Stimulated activated CD8-positive, alpha-beta memory T cell treated with anti-CD3 and anti-CD28 coated beads, Interleukin-4, amount 100 ng/mL, for 24 hours (primary cell): ENCODE data around the gene FBXO42.

ENCODE experiments used
- DNase-seq: peaks from one replicate; pipeline ENCODE4 v3.0.0-alpha.2; 2020; ENCODE audit warnings: low read depth

The FBXO42 gene

DNA sequence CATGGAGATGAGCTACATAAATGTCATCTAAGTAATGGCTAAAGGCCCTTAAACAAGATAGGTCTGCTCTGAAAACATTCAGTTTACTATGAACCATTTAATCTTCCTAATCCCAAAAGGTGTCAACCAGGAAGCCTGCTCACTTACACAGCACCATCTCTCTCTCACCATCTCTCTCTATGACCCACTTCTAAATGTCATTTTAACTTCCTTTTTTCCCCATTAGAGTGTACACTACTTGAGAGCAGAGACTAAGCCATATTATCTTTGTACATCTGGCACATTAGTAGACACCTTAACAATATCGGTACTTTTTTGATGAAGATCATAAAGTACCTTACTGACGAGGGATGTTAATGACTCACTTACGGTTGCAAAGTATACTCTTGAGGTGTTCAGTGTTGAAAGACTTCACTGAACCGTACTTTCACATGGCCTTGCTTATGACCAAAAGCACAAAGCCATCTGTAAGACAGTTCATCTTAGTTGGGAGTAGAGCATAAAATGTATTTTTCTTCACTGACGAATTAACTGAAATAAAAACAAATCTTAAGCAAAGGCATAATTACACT, 25.4 kb downstream of the FBXO42 start:
- DNase-seq = no peak

DNA sequence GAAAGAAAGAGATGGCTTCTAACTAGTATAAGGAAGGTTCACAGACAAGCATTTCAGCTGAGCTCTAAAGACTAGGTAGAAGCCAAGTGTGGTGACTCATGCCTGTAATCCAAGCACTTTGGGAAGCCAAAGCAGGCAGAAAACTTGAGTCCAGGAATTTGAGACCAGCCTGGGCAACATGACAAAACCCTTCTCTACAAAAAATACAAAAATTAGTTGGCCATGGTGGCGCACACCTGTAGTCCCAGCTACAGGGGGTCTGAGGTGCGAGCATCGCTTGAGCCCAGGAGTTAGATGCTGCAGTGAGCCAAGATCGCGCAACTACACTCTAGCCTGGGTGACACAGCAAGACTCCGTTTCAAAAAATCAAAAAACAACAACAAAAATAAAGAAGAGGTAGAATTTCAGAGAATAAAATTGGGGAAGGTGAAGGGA, 27.8 kb downstream of the FBXO42 start:
- DNase-seq = no peak

DNA sequence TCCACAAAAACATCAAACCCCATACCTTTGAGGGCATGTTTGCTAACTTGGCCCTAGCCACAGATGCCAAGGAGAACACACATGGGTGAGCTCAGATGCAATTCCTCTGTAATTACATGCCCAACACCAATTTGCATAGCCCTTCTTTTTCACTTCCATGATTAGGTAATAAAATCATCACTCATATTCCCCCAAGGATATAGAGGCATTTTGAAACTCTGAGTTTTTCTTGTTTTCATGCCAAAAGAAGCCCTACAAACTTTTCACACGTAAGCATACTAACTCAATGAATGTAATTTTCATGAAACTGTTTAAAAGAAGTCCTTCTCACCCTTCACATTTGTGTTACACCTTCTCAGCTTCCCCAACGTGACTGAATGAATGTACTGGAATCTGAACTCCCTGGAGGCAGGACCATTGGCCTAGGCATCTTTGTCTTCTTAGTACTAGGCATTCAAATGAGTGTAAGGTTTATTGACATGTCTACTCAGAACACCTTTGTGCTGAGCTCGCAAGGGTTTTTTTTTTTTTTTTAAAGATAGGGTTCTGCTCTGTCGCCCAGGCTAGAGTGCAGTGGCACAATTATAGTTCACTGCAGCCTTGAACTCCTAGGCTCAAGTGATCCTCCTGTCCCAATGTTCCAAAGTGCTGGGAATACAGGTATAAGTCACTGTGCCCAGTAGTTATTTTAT, 31.0 kb downstream of the FBXO42 start:
- DNase-seq = no peak

DNA sequence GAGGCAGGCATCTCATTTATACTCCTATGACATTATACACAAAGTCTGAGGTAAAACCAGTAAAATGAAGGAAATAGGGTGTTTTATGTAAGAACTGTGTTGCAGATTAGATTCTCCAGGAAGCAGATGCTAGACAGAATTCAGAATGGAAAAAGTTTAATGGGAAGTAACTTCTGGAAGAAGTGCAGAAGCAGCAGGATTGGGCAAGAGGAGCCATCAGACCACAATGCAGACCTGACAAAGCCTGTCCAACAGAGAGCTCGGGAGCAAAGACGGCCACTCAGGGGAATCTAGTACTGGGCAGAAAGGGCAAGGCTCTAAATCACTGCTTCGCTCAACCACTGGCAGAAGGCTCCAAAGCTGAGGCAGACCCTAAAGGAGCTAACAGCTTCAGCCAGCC, 33.7 kb downstream of the FBXO42 start:
- DNase-seq = no peak

DNA sequence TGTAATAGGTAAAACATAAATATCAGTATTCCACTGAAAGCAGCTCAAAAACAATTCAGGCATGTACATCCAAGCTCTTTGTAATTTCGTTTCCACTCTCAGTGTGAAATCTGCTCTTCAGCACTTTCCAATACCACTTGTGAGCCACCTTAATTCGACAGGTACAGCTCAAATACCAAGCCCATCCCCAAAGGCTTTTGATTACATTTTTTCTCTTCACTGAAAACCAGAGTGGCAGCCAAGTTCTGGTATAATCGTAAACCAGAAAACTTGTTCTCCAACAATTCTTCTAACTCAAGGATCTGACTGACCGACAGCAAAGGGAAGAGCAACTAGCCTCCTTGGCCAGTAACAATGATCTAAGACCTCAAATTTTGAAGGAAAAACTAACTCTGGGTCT, 36.8 kb downstream of the FBXO42 start:
- DNase-seq = no peak

DNA sequence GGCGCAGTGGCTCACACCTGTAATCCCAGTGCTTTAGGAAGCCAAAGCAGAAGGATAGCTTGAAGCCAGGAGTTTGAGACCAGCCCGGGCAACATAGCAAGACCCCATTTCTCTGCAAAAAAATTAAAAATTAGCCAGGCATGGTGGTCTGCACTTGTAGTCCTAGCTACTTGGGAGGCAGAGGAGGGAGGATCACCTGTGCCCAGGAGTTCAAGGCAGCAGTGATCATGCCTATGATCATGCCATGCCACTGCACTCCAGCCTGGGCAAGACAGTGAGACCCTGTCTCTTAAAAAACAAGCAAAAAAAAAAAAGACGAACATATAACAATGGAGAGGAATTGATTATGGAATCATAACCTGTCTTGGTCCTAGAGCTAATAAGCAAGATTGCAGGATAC, 45.1 kb downstream of the FBXO42 start:
- no peak for DNase-seq

DNA sequence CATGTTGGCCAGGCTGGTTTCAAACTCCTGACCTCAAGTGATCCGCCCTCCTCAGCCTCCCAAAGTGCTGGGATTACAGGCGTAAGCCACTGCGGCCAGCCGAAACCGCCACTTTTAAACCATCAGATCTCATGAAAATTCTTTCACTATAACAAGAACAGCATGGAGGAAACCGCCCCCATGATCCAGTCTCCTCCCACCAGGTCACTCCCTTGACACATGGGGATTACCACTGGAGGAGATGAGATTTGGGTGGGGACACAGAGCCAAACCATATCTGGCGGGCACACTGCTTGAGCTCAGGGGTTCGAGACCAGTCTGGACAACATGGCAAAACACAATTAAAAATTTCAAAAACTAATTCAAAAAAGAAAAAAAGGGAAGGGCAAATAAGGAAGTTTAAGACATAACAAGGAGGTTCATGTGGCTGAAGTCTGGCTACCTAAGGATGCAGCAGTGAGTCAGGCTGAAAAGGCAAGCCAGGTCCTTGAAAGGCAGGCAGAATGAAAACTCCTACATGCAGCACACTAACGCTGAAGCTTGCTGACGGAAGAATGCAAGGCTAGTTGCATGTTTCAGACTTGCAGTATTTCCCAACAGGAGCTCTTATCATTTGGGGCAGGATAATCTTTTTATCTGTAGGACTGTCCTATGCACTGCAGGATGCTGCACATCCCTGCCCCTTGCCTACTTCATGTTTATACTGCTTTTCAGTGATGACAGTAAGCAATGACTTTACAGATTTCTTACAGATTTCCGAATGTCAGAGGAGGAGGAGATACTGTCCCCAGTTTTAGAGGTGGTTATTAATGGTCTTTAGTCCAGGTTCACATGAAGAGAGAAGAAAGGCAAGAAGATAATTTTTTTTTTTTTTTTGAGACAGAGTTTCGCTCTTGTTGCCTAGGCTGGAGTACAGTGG, 49.3 kb downstream of the FBXO42 start:
- no peak for DNase-seq

DNA sequence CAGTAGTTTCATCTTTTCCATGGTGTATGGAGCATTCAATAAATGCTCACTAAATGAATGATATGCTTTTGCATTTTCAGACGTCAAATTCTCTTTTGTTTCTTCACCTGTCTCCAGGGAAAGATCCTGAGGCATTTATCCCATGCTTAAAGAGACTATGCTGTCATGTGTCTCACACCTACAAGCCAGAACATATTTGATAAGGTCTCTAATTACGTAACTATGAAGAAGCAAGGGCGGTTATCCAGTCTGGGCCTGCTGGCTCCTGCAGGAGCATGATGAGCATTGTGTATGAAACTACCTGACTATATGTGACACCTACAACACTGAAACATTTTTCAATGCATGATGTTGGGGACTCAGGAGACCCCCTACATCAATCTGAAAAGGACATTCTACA, 51.8 kb downstream of the FBXO42 start:
- no peak for DNase-seq

DNA sequence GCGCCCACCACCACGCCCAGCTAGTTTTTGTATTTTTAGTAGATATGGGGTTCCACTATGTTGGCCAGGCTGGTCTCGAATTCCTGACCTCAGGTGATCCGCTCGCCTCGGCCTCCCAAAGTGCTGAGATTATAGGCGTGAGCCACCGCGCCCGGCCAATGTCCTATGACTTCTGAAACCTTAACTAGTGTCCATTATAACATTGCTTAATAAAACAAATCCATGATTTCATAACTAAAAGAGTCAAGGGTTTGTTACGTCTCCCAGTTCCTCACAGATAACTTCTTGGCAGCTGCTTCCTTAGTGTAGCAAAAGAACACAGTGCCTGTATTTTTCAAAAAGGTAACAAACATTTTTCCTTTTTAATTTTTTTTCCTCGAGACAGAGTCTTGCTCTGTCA, 53.6 kb downstream of the FBXO42 start:
- DNase-seq = no peak

DNA sequence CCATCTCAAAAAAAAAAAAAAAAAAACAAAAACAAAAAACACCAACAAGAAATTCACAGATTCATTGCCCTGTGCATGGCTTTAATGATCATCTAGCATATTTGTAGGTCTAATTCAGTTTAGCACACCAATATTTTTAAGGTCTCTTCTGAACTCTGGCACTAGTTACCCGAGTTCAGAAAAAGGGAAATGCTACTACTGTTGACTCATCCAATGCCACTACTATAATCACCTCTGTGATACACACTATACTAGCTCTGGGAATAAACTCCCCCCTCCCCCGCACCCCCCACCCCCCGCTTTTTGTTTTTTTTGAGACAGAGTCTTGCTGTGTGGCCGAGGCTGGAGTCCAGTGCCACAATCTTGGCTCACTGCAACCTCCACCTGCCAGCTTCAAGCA, 55.6 kb downstream of the FBXO42 start:
- no peak for DNase-seq

DNA sequence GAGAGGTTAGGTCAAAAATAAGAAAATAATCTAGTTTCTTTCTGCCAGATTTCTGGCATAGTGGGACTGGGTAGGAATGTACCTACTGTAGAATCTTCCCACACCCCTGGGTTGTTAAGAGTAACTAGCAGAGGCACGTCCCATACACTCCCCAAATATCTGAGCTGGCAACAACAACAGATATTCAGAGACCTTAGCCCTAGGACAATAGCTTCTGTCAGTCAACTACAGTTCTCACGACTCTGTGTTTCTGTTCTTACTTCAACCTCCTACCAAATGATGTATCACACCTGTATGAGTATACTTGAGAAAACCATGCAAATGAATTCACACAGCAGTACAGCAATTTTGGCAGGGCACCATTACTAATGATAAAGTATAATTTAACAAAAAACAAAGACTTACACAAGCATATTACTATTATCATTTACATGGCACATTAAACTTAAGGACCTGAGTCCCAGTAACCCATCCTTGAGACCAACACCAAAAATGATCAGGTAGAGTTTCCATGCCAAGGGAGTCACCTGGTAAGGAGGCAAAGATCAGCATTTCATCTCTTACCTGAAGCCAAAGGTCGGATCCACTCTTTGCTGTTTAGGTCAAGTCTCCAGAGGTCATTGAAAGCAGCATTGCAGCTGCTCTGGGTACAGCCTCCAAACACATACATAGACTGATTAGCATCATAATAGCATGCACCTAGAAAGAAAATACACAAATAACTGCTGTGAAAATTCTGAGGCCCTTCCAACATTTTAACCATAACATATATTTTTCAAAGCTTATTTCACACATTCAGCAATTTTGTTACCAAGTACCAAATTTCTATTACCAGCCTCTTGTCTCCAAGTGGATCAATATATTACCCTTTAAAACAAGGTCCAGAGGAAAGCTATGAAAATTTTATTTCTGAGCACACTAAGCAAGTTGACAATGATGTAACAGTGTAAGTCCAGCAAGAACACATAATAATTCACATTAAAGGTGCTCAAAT, 57.8 kb downstream of the FBXO42 start:
- DNase-seq = no peak

DNA sequence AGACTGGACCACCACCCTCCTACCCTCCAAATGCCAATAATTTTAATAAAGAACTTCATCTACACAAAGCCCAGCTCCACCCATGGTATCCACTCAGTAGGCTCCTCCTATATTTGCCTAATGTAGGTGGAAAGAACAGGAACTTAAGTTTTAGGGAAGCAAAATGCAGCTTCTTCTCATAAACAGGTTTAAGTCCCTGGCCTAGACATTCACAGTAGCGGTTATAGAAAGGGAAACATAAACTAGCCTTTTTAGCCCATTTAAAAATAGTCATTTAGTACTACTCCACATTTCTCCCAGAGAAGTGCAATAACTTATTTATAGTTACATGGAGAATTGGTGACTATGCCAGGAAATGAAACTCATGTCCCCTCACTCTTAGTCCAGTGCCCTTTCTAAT, 58.7 kb downstream of the FBXO42 start:
- no peak for DNase-seq

DNA sequence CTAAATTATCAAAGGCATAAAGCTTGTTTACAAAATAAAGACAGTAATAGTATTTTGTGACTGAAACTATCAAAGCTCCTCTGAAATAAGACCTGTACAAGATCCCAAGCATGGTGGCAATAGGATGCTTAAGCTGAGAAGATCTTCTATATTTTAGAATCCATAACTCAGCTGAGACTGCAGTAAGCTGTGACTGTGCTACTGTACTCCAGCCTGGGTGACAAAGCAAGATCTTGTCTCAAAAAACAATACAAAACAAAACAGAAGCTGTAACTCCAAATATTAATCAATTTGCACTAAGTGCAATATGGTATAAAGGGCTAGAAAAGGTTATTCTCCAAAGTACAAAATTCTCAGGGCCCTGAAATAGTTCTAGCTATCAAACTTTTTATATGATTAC, 59.5 kb downstream of the FBXO42 start:
- no peak for DNase-seq

DNA sequence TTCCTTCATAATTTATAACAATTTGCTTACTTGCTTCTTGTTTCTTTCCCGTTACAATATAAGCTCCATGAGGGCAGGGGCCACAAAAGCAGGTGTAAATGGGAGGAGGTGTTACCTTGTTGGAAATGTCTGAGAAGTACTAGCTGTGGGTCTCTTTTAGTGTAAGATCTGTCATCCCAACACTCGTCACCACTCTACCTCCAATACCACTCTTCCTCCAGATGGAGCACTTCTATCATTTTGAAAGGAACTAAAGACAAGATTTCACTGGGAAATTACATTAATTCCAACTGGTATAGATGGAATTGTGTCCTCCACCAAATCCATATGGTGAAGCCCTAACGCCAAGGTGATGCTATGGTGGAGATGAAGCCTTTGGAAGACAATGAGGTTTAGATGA, 62.3 kb downstream of the FBXO42 start:
- DNase-seq = no peak

DNA sequence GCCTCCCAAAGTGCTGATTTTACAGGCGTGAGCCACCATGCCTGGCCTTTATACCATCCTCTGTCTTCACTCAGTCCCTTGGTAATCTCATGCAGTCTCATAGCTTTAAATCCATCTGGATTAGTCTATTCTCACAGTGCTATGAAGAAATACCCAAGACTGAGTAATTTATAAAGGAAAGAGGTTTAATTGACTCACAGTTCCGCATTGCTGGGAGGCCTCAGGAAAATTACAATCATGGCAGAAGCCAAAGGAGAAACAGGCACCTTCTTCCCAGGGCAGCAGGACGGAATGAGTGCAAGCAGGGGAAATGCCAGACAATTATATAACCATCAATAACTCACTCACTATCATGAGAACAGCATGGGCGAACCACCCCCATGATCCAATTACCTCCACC, 66.2 kb downstream of the FBXO42 start:
- DNase-seq = no peak

DNA sequence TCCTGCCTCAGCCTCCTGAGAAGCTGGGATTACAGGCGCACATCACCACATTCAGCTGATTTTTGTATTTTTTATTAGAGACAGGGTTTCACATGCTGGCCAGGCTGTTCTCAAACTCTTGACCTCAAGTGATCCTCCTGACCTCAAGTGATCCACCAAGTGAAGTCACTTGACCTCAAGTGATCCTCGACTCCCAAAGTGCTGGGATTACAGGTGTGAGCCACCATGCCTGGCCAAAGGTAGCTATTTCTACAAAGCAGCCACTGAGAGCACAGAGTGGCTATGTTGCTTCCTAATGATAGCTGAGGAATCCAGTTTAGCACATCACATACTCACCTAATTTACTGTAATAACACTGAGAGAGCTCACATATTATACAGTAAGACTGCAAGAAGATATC, 70.5 kb downstream of the FBXO42 start:
- DNase-seq = no peak

DNA sequence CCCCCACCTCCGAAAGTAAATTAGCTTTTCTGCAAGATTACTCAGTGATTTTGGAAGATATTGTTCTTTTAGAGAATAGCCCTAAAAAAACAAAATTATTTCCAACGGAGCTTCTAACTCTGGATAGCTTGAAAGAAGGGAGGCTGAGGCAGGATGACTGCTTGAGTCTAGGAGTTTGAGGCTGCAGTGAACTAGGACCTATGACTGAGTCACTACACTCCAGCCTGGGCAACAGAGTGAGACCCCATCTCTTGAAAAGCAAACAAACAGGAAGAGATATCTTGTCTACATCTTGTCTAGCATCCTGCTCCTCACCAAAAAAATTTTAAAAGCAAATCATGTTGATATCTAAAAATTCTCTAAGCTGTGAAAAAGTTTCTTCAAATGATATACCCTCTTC, 73.1 kb downstream of the FBXO42 start:
- no peak for DNase-seq

DNA sequence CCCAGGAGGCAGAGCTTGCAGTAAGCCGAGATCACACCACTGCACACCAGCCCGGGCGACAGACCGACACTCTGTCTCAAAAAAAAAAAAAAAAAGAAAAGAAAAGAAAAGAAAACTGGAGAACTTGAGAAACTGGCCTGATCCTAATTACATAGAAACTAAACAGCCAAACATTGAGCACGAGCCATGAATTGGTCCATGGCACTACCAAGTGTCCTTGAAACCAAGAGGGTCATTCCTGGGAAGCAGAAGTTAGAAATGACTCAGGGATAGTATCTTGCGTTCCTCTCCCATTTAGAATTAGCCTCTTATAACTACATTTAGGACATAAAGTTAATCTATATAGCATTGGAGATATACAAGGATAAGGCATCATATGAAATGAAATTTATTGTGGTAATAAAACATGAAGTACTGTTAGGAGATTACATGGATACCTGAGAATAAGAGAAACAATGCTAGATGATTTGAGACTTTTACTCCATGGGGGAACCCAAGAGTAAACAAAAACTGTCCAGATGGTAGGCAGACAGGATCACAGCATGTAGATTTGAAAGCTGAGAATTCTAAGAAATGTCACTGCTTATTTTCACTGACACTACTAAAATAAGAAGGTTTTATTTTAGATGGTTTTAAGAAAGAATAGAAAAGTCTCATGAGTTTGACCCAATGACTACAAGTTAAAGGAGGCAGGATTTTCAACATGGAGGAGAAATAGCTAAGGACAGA, 75.8 kb downstream of the FBXO42 start:
- no peak for DNase-seq

DNA sequence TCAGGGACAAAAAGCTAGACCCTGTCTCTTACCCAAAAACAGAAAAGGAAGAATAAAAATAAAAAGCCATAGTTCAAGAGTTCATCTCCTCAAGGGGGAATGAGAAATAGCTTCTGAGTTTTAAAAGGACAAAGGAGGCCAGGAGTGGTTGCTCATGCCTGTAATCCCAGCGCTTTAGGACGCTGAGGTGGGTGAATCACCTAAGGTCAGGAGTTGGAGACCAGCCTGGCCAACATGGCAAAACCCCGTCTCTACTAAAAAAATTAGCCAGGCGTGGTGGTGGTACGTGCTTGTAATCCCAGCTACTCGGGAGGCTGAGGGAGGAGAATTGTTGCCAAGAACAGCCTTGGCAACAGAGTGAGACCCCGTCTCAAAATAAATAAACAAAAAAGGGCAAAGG, 76.7 kb downstream of the FBXO42 start:
- no peak for DNase-seq

DNA sequence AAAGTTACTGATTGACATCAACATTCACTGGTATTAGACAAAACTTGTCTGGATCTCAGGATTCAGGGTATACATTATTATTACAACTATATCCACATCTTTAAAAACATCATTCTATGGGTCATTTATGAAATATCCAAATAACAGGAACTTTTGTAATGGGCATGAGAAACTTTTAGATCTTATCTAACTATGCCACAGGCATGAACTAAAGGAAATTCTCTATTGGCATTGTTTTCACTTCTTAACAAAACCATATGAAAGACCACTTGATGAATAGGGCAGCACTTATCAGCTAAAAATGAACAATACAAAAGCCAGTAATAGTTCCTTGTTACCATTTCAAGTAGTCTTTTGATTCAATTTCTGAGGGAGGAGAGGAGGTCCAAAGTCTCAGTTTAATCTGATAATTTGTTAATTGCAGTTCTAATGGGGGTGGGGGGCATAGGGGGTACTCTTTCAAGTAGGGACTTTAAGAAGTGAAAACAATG, 84.5 kb downstream of the FBXO42 start:
- no peak for DNase-seq
